NCI-H82 treated with DMSO at 0.1 percent for 48 hours (cell line): ENCODE data around the gene RNF14.

Source experiments
- DNase-seq: peaks from one replicate; lab custom pipeline; 2025; ENCODE audit not compliant: unreplicated experiment; lab: John Stamatoyannopoulos, UW

The RNF14 gene

GRCh38 chr5:141945511-141946051 is 23.3 kb upstream of the RNF14 start:
- DNase-seq, result no peak

GRCh38 chr5:141947316-141947715 is 21.6 kb upstream of the RNF14 start:
- no peak for DNase-seq

GRCh38 chr5:141948812-141949211 is 20.1 kb upstream of the RNF14 start:
- DNase-seq, result no peak

- no peak for DNase-seq
These were observed 19.4 kb upstream of the RNF14 start for GRCh38 chr5:141949511-141949910.

- no peak for DNase-seq
These were observed 18.5 kb upstream of the RNF14 start for GRCh38 chr5:141950207-141951005.

GRCh38 chr5:141951332-141951781 is 17.5 kb upstream of the RNF14 start:
- no peak for DNase-seq

GRCh38 chr5:141952020-141952419 is 16.9 kb upstream of the RNF14 start:
- DNase-seq, result no peak

GRCh38 chr5:141954194-141954593 is 14.7 kb upstream of the RNF14 start:
- DNase-seq, result no peak

- DNase-seq, result no peak
These were observed 11.4 kb upstream of the RNF14 start for GRCh38 chr5:141957367-141957996.

- DNase-seq, result no peak
These were observed 10.8 kb upstream of the RNF14 start, which contains the start of gene PCDH12 for GRCh38 chr5:141958113-141958512. Gene PCDH12 (minus strand): TSS chr5:141958202. CDS start chr5:141957851, 351 bp downstream.

GRCh38 chr5:141958546-141959172 is 10.2 kb upstream of the RNF14 start:
- DNase-seq, result no peak

- no peak for DNase-seq
These were observed 8.9 kb upstream of the RNF14 start for GRCh38 chr5:141960018-141960417.

- DNase-seq, result peak; percentile 19
These were observed 8.2 kb upstream of the RNF14 start for GRCh38 chr5:141960449-141961323.

GRCh38 chr5:141961466-141961865 is 7.4 kb upstream of the RNF14 start:
- no peak for DNase-seq

- no peak for DNase-seq
These were observed 5.2 kb upstream of the RNF14 start for GRCh38 chr5:141963701-141964100.

- no peak for DNase-seq
These were observed 3.8 kb upstream of the RNF14 start for GRCh38 chr5:141965071-141965470.

GRCh38 chr5:141966275-141966962 is 2.5 kb upstream of the RNF14 start:
- no peak for DNase-seq

GRCh38 chr5:141966963-141967333 is 2.0 kb upstream of the RNF14 start:
- no peak for DNase-seq

GRCh38 chr5:141969783-141970771 is 1.2 kb downstream of the RNF14 start:
- no peak for DNase-seq
